ENCODE results near the gene APOL1.

APOL1 gene

DNA sequence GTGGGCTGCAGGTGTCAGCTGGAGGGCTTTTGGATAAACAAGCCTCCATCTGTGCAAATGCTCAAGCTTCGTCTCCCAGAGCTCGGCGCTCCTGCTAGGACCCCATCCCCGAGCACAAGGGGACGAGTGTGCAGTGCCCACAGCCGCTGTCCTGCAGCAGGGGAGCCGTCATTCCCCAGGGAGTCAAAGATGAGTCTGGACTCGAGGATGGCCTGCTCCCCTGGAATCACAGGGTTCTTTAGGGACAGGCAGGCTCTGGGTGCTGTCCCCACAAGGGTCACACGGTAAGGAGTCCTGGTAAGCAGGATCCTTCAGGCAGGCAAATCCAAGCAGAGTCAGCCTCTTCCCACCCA, 50.2 kb downstream of the APOL1 start:
- H3K4me2 ChIP-seq: no peak overlapping the region
- no peaks in the 10 kb centered on the region for H3K4me1 ChIP-seq (ENCODE audit: low read depth, poor library complexity, severe bottlenecking)
- H3K27ac ChIP-seq: no peak overlapping the region
- no peaks in the 10 kb centered on the region for H4K20me1 ChIP-seq (ENCODE audit: insufficient read depth)
- H3K9ac ChIP-seq: no peak overlapping the region
- no peak overlapping the region for H2AFZ ChIP-seq (ENCODE audit: low read depth)
- no peak for TF ChIP-seq CTCF (conservative IDR thresholded peaks at IDR 0.05; ENCODE audit: low read depth, low read length)
- peaks cover 17% of the 10 kb centered on the region; the same call in 1 of the 2 replicates for H3K36me3 ChIP-seq (ENCODE audit: insufficient read depth)
- H3K79me2 ChIP-seq (ENCODE audit: insufficient read depth, low read depth): peaks cover 5% of the 10 kb centered on the region; the same call in 1 of the 2 replicates
- H3K27me3 ChIP-seq (ENCODE audit: insufficient read depth, low read depth): no peaks in the 10 kb centered on the region
- no peak overlapping the region for H3K4me3 ChIP-seq (IDR thresholded peaks at IDR 0.05; ENCODE audit: insufficient read depth, low read depth, low read length)

DNA sequence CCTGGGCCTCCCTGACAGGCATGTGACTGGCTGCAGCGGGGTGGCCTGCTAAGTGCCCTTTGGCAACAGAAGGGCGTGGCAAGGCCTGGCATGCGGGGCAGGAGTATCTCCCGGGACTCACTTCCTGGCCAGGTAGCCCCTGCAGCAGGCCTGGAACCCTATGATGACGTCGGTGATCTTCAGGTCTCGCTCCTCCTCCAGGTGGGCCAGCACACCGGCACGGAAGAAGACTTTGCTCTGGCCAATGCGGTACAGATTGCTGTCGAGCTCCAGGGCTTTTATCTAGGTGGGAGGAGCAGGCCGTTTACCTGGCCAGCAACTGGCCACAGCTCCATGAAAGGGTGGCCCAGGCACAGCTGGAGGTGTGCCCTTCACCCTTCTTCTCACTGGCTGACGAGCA, 50.9 kb downstream of the APOL1 start:
- no peak for TF ChIP-seq CTCF (conservative IDR thresholded peaks at IDR 0.05; ENCODE audit: low read depth, low read length)
- H2AFZ ChIP-seq (ENCODE audit: low read depth): no peak overlapping the region
- H3K36me3 ChIP-seq (ENCODE audit: insufficient read depth): peaks cover 11% of the 10 kb centered on the region; the same call in 1 of the 2 replicates
- no peak overlapping the region for H3K27ac ChIP-seq
- H3K27me3 ChIP-seq (ENCODE audit: insufficient read depth, low read depth): no peaks in the 10 kb centered on the region
- H3K4me1 ChIP-seq (ENCODE audit: low read depth, poor library complexity, severe bottlenecking): no peaks in the 10 kb centered on the region
- H3K4me3 ChIP-seq (IDR thresholded peaks at IDR 0.05; ENCODE audit: insufficient read depth, low read depth, low read length): no peak overlapping the region
- H4K20me1 ChIP-seq (ENCODE audit: insufficient read depth): no peaks in the 10 kb centered on the region
- no peak overlapping the region for H3K9ac ChIP-seq
- H3K4me2 ChIP-seq: no peak overlapping the region
- peaks cover 5% of the 10 kb centered on the region; the same call in 1 of the 2 replicates for H3K79me2 ChIP-seq (ENCODE audit: insufficient read depth, low read depth)

DNA sequence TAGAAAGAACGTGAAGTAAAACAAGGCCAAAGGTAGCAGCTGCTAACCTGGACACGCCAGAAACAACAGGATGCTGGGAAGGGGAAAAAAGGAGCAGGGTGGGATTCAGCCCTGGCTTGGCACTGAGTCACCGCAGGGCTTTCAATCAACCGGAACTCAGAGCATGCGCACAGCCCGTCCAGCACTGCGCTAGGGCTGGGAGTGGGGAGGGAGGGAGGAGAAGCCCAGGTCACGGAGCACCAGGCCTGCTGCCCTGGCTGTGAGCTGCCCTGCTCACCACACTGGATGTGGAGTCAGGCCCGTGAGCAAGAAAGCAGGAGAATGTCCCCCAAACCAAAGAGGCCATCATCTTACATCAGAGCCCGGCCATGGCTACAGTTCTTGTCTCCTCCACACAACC, 51.5 kb downstream of the APOL1 start:
- H3K9ac ChIP-seq: no peak overlapping the region
- peaks cover 4% of the 10 kb centered on the region; the same call in 1 of the 2 replicates for H3K79me2 ChIP-seq (ENCODE audit: insufficient read depth, low read depth)
- peaks cover 11% of the 10 kb centered on the region; the same call in 1 of the 2 replicates for H3K36me3 ChIP-seq (ENCODE audit: insufficient read depth)
- no peak overlapping the region for H3K4me3 ChIP-seq (IDR thresholded peaks at IDR 0.05; ENCODE audit: insufficient read depth, low read depth, low read length)
- H3K4me2 ChIP-seq: no peak overlapping the region
- no peaks in the 10 kb centered on the region for H3K4me1 ChIP-seq (ENCODE audit: low read depth, poor library complexity, severe bottlenecking)
- TF ChIP-seq CTCF (conservative IDR thresholded peaks at IDR 0.05; ENCODE audit: low read depth, low read length): no peak
- no peak overlapping the region for H3K27ac ChIP-seq
- no peak overlapping the region for H2AFZ ChIP-seq (ENCODE audit: low read depth)
- H3K27me3 ChIP-seq (ENCODE audit: insufficient read depth, low read depth): no peaks in the 10 kb centered on the region
- no peaks in the 10 kb centered on the region for H4K20me1 ChIP-seq (ENCODE audit: insufficient read depth)

- no peak overlapping the region for H3K27ac ChIP-seq
Observed at GRCh38 chr22:36305813-36306212, 52.9 kb downstream of the APOL1 start.

More at GRCh38 chr22:36305813-36306212, 52.9 kb downstream of the APOL1 start:
- Histone ChIP-seq H3K27me3 (ENCODE audit: insufficient read depth, low read depth) (no peaks in the 10 kb centered on the region), H3K4me2 (no peak overlapping the region), H2AFZ (ENCODE audit: low read depth) (no peak overlapping the region), H3K9ac (no peak overlapping the region), H3K4me1 (ENCODE audit: low read depth, poor library complexity, severe bottlenecking) (no peaks in the 10 kb centered on the region), H3K4me3 (IDR thresholded peaks at IDR 0.05; ENCODE audit: insufficient read depth, low read depth, low read length) (no peak overlapping the region), H3K36me3 (ENCODE audit: insufficient read depth) (peaks cover 6% of the 10 kb centered on the region), H4K20me1 (ENCODE audit: insufficient read depth) (no peaks in the 10 kb centered on the region), H3K79me2 (ENCODE audit: insufficient read depth, low read depth) (no peaks in the 10 kb centered on the region; the same call in 1 of the 2 replicates)
- no peak for TF ChIP-seq CTCF (conservative IDR thresholded peaks at IDR 0.05; ENCODE audit: low read depth, low read length)

Measured in KMS-11 (cell line).